Measurements from ENCODE around the gene DHRS2. TPM values are rescaled to one million over a fixed set of nuclear protein-coding genes. Genes with fewer than 3 reads are reported as not detected.
"Not testable (repeated sequence)": the region's sequence is repeated elsewhere in the genome, so short reads cannot be mapped to it uniquely, and the experiment has no call there.

DHRS2 gene
- polyA plus RNA-seq, 3 donors from 2014 or later: 0.28 to 0.58 TPM; not detected in 1

GRCh38 chr14:23675337-23675736, 39.2 kb downstream of the DHRS2 start:
- no peak overlapping the region for H3K4me3 Mint-ChIP-seq
- no peak for DNase-seq
- no peaks in the 10 kb centered on the region for H3K9me3 Mint-ChIP-seq
- H3K27ac Mint-ChIP-seq: no peak overlapping the region
- peaks cover 4 to 6% (median 6%) of the 10 kb centered on the region in 3 donors for H3K27me3 Mint-ChIP-seq (ENCODE audit: low read depth in 3 of 3)
- no peaks in the 10 kb centered on the region for H3K36me3 Mint-ChIP-seq
- no peaks in the 10 kb centered on the region for H3K4me1 Mint-ChIP-seq

DNA sequence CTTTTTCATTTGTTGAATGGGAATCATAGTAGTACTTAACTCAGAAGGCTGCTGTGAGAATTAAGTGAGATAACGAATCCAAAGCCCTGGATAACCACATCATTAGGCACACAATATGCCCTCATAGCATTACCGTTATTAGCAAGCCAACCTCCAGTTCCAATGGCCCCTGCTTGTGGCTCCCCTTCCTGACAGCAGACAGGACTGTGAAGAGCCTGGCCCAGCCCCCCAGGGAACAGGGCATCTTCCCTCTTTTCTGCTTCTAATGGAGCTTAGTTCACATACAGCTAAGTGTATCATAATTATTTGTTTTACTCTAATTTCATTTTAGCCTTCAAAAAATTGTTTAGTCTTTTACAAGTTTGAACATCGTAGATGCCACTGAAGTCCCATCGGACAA, 39.7 kb downstream of the DHRS2 start:
- H3K27me3 Mint-ChIP-seq (ENCODE audit: low read depth in 3 of 3): peaks cover 2 to 6% (median 4%) of the 10 kb centered on the region in 3 donors
- H3K36me3 Mint-ChIP-seq: no peaks in the 10 kb centered on the region
- H3K9me3 Mint-ChIP-seq: no peaks in the 10 kb centered on the region
- H3K27ac Mint-ChIP-seq: peak overlapping the region in 1 of 6 donors; percentile 17
- no peak for DNase-seq
- H3K4me3 Mint-ChIP-seq: no peak overlapping the region
- no peaks in the 10 kb centered on the region for H3K4me1 Mint-ChIP-seq

DNA sequence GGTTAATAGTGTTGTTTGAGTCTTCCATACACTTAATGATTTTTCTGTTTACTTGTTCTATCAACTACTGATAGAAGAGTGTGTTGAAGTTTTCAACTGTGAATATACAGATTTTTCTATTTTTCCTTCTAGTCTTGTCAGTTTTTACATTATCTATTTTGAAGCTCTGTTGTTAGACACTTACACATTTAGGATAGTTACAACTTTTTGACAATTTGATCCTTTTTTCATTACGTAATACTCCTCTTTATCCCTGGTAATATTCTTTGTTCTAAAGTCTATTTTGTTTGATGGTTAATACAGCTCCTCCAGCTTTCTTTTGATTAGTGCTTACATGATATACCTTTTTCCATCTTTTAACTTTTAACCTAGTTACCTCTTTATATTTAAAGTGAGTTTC, 45.2 kb downstream of the DHRS2 start:
- no peaks in the 10 kb centered on the region for H3K36me3 Mint-ChIP-seq
- DNase-seq: no peak
- H3K9me3 Mint-ChIP-seq: no peaks in the 10 kb centered on the region
- no peak overlapping the region for H3K4me3 Mint-ChIP-seq
- peaks cover 1 to 6% (median 5%) of the 10 kb centered on the region in 3 donors for H3K27me3 Mint-ChIP-seq (ENCODE audit: low read depth in 3 of 3)
- H3K4me1 Mint-ChIP-seq: no peaks in the 10 kb centered on the region
- no peak overlapping the region for H3K27ac Mint-ChIP-seq

- H3K27ac Mint-ChIP-seq; DNase-seq; H3K36me3 Mint-ChIP-seq; H3K4me3 Mint-ChIP-seq; H3K27me3 Mint-ChIP-seq (ENCODE audit: low read depth in 3 of 3); H3K4me1 Mint-ChIP-seq; H3K9me3 Mint-ChIP-seq: not testable (repeated sequence)
Measured at GRCh38 chr14:23689709-23690514, 53.7 kb downstream of the DHRS2 start.

- no peak for DNase-seq
- no peak overlapping the region for H3K4me3 Mint-ChIP-seq
- H3K27me3 Mint-ChIP-seq (ENCODE audit: low read depth in 3 of 3): peaks cover 2 to 8% (median 3%) of the 10 kb centered on the region in 3 donors
- no peaks in the 10 kb centered on the region for H3K4me1 Mint-ChIP-seq
- H3K27ac Mint-ChIP-seq: no peak overlapping the region
- no peaks in the 10 kb centered on the region for H3K36me3 Mint-ChIP-seq
- H3K9me3 Mint-ChIP-seq: no peaks in the 10 kb centered on the region
Measured at GRCh38 chr14:23692416-23692815, 56.3 kb downstream of the DHRS2 start.

DNA sequence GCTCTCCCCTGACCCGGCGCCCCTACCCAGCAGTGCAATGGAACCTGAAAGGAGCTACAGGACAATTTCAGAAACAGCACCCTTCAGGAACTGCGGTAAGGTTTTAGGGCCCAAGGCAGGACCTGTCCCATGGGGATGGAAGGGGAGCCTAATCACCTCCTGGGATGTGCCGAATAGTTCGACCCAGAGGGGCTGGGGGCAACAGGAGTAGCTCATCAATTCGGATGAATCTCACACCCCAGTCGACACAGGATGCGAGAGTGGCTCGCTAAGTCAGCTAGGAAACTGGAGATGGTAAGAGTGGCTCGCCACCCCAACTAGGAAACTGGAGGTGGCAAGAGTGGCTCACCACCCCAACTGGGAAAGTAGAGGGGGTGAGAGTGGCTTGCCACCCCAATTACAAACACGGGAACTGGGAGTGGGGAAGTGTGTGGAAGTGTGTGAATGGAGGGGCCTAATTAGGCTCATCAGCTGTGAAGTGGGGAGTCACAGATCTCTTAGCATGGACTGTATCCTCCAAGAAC, 57.1 kb downstream of the DHRS2 start:
- H3K9me3 Mint-ChIP-seq: no peaks in the 10 kb centered on the region
- peaks cover 2 to 8% (median 3%) of the 10 kb centered on the region in 3 donors for H3K27me3 Mint-ChIP-seq (ENCODE audit: low read depth in 3 of 3)
- H3K4me3 Mint-ChIP-seq: no peak overlapping the region
- no peak for DNase-seq
- H3K4me1 Mint-ChIP-seq: no peaks in the 10 kb centered on the region
- H3K27ac Mint-ChIP-seq: no peak overlapping the region
- no peaks in the 10 kb centered on the region for H3K36me3 Mint-ChIP-seq

DNA sequence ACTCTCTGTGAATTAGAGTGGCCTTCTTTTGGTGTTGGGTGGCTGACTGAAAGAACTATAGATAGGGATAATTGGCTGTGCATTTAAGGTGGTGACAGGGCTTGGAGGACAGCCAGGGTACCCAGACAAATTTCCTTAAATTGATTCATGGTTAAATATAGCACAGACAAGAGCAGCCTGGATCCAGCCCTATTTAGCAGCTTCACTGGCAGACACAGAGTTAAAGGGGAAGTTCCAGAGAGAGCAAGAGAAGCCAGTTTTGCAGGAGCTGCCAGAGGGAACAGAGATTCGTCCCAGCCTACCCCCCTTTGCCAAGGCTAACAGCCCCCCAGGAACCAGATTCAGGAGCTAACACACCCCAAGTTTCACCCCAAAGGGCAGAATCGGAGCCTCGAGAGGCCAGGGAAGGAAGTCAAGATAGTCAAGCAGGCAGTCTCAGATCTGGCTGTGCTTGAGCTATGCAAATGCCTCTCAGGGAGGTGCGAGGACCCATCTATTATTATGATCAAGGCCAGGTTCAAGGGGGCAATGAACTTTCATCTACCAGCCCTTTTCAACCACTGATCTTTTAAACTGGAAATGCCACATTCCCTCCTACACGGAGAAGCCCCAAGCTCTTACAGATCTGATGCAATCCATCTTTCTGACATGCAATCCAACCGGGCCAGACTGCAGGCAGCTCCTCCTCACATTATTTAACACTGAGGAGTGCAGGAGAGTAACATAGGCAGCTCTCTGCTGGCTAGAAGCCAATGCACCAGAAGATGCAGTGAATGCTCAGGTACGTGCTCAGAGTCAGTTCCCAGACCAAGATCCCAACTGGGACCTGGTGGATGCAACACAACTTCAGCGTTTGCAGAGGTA, 58.2 kb downstream of the DHRS2 start:
- Mint-ChIP-seq H3K4me1 (no peaks in the 10 kb centered on the region), H3K36me3 (no peaks in the 10 kb centered on the region), H3K4me3 (no peak overlapping the region), H3K9me3 (no peaks in the 10 kb centered on the region), H3K27me3 (ENCODE audit: low read depth in 3 of 3) (peaks cover 2 to 8% (median 3%) of the 10 kb centered on the region in 3 donors), H3K27ac (no peak overlapping the region)
- DNase-seq: no peak

Other genes starting within 250 kb of the DHRS2 start
- gene MYH6, start 228.1 kb upstream of the DHRS2 start, polyA plus RNA-seq: not detected
- gene MYH7, start 200.7 kb upstream of the DHRS2 start, polyA plus RNA-seq: not detected
- 10 to 100 TPM; 52.3 to 84.8 (median 81.5) TPM for gene NGDN, start 166.7 kb upstream of the DHRS2 start, polyA plus RNA-seq
- under 1 TPM in 1 of 3 donors, not detected in 2; 0.12 TPM for gene ZFHX2, start 84.6 kb upstream of the DHRS2 start, polyA plus RNA-seq
- 10 to 100 TPM; 17.5 to 20.6 (median 19.5) TPM for gene THTPA, start 80.1 kb upstream of the DHRS2 start, polyA plus RNA-seq
- gene AP1G2, start 68.6 kb upstream of the DHRS2 start, polyA plus RNA-seq: 10 to 100 TPM; 62.9 to 80.7 (median 64.4) TPM
- gene JPH4, start 57.6 kb upstream of the DHRS2 start, polyA plus RNA-seq: under 1 TPM in 1 of 3 donors, not detected in 2; 0.10 TPM